ENCODE data around the gene ABCA13.

GRCh38 chr7:48193421-48193820 lies 22.2 kb downstream of the ABCA13 start:
- TF ChIP-seq, protein P1, sequence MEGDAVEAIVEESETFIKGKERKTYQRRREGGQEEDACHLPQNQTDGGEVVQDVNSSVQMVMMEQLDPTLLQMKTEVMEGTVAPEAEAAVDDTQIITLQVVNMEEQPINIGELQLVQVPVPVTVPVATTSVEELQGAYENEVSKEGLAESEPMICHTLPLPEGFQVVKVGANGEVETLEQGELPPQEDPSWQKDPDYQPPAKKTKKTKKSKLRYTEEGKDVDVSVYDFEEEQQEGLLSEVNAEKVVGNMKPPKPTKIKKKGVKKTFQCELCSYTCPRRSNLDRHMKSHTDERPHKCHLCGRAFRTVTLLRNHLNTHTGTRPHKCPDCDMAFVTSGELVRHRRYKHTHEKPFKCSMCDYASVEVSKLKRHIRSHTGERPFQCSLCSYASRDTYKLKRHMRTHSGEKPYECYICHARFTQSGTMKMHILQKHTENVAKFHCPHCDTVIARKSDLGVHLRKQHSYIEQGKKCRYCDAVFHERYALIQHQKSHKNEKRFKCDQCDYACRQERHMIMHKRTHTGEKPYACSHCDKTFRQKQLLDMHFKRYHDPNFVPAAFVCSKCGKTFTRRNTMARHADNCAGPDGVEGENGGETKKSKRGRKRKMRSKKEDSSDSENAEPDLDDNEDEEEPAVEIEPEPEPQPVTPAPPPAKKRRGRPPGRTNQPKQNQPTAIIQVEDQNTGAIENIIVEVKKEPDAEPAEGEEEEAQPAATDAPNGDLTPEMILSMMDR (IDR thresholded peaks at IDR 0.05; ENCODE audit: extremely low read depth in 1 of 2, insufficient read depth in 1 of 2, low read depth in 1 of 2, low read length in 2 of 2): no peak
- TF ChIP-seq POLR2A (IDR thresholded peaks at IDR 0.05; ENCODE audit: low read depth, low read length) (no peak), EZH2 (IDR thresholded peaks at IDR 0.05; ENCODE audit: borderline replicate concordance, low read depth, low read length, severe bottlenecking) (no peak), POLR2AphosphoS5 (IDR thresholded peaks at IDR 0.05; ENCODE audit: insufficient read depth, low read depth, low read length) (no peak), FOS (IDR thresholded peaks at IDR 0.05; ENCODE audit: borderline replicate concordance, insufficient read depth, low read length) (no peak), GATA2 (IDR thresholded peaks at IDR 0.05; ENCODE audit: insufficient read depth, insufficient read length, low read depth, low read length) (no peak), MAX (IDR thresholded peaks at IDR 0.05; ENCODE audit: insufficient read depth, insufficient read length) (no peak), MYC (IDR thresholded peaks at IDR 0.05; ENCODE audit: low read depth, low read length) (no peak), JUN (IDR thresholded peaks at IDR 0.05; ENCODE audit: borderline replicate concordance, insufficient read depth, insufficient read length, low read depth) (no peak)
